GM21737 (cell line): ENCODE data around the gene TIMM9.
"Not testable (repeated sequence)": the region's sequence is repeated elsewhere in the genome, so short reads cannot be mapped to it uniquely, and the experiment has no call there.

ENCODE experiments used
- ATAC-seq: cut with Tn5 transposase; IDR thresholded peaks from one replicate; pipeline ENCODE4 v1.9.1; 2021; ENCODE audit warnings: mild to moderate bottlenecking, moderate library complexity; ENCODE audit not compliant: unreplicated experiment

Gene TIMM9, protein sequence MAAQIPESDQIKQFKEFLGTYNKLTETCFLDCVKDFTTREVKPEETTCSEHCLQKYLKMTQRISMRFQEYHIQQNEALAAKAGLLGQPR

DNA sequence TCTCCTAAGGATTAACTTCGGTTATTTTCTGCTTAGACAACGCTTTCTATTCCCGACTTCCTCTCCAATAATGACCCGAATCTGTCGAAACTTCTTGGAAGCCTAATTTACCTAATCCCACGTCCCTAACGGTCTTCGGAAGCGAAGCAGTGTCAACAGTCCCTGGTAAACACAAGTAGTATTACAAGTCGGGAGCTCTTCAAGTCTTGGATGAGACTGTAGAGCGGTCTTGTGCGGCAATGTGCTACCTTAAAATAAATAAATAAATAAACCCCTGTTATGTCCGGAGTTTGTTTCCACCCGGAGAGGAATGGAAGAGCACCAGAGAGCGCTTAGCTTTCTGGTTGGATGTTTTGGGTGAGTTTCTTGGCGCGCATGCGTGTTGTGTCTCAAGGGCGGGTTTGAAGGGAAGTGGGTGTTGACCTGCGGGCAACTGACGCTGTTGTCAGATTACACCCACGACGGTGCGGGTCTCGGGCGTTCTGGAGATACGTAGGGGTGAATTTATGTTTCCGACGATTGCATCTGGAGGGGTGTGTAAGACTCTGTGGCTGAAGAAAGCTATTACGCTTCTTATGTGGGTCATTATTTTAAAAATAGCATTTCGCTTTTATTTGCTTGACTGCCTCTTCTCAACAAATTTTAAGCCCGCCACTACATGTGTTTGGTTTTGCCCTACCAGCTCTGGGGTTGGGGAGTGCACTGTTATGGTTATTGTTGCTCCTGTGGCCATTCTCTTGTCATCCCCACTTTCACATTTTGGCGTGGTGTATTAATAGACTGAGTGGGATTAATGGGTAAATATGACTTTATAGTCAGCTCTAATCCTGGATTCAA lies at the start of gene TIMM9, which contains the start of gene KIAA0586:
Gene TIMM9, minus strand, starts transcription at position 251 of the 837 bp plus-strand sequence. CDS start 15,586 bp downstream, outside the sequence.
Gene KIAA0586, plus strand, starts transcription at position 439 of the 837 bp plus-strand sequence. CDS start 546 bp downstream, outside the sequence.
- ATAC-seq, result peak; percentile 88

DNA sequence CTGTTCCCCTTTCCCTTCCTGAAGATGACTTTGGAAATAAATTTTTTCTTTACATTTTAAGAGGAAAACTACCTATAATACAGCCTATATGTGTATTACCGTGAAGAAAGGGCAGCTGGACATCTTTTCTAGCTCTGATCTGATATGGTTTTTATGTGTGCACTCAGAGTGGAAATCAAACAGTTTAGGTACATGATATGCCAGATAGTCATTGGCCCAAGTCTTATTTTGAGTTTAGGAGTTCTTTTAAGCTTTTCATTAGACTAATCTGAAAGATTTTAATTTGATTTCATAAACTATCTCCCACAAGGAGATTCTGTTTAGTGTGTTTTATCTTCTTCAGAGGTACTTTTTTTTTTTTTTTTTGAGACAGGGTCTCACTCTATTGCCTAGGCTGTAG lies 49.0 kb upstream of the TIMM9 start:
- ATAC-seq, result no peak

DNA sequence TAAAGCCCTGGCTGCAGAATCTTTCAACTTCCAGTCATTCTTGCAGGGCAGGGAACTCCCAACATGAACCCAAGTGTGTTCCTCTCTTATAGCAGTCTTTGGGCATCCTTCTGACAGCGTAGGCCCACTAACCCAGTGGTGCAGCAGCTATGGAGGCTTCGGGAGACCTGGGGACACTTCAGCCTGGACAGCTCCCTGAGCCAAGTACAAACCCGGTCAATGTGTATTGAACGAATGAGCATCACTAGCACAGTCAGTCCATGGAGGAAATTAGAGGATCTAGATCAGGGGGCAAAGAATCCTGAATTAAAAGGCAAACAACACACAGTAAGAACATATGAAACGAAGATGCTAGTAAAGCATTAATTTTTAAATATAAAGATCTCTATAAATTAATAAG lies 42.0 kb upstream of the TIMM9 start:
- ATAC-seq, result no peak

DNA sequence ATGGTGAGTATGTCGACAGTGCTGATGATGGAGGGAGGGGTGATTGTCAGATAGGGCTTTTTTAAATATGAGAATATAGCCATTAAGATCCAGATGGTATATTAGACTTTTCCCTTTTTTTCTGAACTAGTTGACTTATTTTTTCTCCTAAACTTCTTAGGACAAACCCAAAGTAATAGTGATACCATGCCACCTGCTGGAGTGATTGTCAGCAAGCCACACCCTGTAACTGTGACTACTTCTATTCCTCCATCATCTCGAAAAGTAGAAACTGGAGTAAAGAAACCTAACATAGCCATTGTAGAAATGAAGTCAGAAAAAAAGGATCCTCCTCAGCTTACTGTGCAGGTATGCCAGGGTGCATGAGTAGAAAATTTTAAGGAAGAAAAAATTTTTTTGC lies 40.2 kb upstream of the TIMM9 start:
- ATAC-seq, result no peak

DNA sequence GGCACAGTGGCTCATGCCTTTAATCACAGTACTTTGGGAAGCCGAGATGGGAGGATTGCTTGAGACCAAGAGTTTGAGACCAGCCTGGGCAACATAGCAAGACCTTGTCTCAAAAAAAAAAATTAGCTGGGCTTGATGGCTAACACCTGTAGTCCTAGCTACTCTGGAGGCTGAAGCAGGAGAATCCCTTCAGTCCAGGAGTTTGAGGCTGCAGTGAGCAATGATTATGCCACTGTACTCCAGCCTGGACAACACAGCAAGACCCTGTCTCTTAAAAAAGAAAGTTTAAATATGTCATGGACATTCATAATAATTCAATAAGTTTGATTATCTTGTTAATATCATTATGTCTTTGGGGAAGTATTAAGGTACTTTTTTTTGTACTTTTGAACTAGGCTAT lies 39.1 kb upstream of the TIMM9 start:
- ATAC-seq, result no peak

DNA sequence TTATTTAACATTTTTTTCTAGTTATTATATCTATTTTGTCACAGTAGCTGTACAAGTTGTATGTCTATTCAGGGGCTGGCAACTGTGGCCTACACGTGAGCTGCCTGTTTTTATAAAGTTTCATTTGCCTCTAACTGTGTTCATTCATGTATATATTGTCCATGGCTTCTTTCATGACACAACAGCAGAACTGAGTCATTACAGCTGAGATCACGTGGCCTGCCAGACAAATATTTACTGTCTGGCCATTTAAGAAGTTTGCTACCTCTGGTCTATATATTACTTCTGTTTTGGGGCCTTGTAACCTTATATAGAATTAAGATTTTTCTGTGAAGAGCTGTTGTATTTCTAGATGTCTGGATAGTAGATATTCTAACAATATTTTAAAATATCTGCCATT lies 38.1 kb upstream of the TIMM9 start:
- ATAC-seq, result no peak

DNA sequence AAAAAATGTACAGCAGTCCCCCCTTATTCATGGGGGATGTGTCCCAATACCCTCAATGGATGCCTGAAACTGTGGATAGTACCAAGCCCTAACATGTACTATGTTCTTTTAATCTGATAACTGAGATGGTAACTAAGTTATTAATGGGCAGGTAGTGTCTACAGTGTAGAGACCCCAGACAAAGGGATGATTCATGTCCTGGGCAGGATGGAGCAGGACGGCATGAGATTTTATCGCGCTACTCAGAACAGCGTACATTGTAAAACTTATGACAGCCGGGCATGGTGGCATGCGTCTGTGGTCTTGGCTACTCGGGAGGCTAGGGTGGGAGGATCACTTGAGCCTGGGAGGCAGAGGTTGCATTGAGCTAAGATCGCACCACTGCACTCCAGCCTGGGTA lies 37.3 kb upstream of the TIMM9 start:
- no peak for ATAC-seq

DNA sequence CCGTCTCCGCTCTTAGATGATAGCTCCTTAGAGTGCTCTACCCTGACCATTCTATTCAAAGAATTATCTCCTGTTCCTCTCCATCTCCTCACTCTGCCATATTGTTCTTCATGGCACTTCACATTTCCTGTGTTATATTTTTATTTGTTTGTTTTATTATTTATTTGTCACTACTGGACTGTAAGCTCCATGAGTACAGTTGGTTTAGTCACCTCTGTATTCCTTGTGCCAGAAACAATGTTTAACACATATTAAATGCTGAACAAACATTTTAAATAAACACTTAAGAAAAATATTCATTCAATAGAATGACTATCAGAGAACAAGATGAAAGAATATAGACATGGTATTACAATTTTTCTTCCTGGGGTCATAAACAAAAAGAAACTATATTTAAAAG lies 35.8 kb upstream of the TIMM9 start:
- ATAC-seq, result no peak

DNA sequence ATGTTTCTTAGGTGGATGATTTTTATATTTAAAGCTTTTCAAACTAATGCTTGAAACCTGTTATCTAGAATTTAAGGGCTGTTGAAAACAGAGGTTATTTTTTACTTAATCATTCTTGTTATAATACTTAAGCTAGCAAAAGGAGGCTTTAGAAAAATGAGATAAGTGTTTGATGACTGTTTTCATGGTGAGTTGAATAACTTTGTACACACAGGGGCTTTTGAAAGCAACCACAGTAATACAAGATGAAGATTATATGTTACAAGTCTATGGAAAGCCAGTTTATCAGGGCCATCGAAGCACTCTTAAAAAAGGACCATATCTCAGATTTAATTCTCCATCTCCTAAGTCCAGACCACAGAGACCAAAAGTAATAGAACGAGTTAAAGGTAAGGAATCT lies 33.4 kb upstream of the TIMM9 start:
- ATAC-seq, result no peak

DNA sequence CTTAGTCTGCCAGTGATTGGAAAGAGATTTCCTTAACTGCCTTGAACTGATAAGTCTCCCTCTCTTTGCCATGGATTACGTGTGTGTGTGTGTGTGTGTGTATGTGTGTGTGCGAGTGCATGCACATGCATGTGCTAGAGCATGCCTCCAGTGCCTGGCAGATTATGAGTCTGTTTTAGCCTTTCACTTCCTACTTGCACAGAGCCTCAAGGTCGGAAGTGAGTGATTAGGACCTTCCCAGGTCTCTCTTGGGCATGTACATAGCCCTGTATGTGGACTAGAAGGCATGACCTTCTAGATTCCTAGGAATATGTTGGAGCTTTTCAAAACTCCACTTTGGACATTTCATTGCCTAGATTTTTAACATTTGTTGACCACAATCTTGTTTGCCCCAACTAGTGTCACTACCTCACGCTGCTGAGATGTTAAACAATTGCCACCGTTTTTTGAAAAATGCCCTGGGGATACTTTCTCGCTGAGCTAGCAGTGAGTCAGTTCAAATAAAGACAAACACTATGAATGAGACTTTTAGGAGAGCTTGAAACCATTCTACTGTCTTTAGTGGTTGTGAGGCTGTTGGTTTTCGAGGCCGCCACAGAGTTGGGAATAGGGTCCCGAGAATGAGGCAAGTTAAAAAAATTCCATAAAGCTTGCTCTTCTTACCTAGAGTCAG lies 28.4 kb upstream of the TIMM9 start:
- ATAC-seq, result no peak

DNA sequence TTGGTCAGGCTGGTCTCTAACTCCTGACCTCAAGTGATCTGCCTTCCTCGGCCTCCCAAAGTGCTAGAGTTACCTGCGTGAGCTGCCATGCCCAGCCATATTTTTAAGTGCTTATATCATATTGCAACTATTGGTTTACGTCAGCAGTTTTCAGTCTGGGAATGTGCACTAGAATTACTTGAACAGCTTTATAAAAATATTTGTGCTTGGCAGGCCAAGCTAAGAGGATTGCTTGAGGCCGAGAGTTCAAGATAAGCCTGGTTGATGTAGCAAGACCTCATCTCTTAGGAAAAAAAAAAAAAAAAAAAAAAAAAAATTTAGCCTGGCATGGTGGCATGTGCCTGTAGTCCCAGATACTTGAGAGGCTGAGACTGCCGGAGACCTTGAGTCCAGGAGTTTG lies 17.3 kb upstream of the TIMM9 start:
- ATAC-seq, result no peak

DNA sequence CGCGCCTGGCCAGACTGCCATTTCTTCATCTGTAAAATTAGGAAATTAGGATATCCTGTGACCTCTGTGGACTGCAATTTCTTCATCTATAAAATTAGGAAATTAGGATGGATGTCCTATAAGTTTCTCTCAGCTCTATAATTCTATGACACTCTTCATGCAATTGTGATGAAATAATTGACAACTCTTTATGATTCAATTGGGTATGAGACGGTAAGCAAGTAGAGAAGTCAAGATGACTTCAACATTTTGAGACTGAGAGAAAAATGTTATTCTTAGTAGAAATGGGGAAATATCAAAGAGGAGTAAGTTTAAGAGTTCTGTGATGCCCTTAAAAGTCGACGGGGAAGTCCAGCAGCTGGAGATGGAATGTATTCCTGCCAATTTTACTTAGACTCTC lies 12.1 kb upstream of the TIMM9 start:
- ATAC-seq, result no peak

DNA sequence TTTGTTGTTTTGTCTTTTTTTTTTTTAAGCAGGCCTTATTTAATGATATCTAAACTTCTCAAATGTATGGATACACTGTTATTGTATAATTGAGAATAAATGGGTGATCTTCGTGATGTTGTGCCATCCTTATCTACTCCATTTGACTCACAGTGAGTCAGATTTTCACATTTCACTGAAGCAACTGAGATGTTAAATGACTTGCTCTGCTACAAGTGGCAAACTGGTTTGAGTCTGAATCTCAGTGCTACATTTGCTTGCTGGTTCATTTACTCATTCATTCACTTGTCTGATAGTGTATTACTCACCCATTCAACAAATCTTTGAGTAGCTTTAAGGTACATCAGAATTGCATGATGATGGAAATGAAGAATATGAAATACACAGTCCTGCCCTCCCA lies 2.8 kb upstream of the TIMM9 start:
- no peak for ATAC-seq

DNA sequence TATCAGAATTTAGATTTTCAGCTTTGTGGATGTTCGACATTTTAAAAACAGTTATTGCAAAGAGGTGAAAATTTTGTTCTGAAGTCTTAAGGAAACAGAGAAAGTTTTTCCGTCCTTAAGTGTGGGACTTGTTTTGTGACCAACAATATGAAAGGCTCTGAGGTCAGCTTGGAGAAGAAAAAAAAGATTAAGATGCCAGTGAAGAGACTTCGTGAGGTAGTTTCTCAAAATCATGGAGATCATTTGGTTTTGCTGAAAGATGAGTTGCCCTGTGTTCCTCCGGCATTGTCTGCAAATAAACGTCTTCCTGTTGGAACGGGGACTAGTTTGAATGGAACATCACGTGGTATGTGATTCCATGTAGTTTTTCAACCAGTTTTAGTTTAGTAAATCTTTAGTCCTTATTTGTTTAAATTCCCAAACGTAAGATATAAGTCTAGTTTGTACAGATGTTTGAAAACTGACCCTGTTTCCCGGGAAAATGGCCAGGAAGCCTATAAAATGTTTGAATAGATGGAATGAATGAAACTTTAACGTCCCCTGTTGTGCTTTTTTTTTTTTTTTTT lies 870 bp upstream of the TIMM9 start:
- ATAC-seq, result no peak

DNA sequence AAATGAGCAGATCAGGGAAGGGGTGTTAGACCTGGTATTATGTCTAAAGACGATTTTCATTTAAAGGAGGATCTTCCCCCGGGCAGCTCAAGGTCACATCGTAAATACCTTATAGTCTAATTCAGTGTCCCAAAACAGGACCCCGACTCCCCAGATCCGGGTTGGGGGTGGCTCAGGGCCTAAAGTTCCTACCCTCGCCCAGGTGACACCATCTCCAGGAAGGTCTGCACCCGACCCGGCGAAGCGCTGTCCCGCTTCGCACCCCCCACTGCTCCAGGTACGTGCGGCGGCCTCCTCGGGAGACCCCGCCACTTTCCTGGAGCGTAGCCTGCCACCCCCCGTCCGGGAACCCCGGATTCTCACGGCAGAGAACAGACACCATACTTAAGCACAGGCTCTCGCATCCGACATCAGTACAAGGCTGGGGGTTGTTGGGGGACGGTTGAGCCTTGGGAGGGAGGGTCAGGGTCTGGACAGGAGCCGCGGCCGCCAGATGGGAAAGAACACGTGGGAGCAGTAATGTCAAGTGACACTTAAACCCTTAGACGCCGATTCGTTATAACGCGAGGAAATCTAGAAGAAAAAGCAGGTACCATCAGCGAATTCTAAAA lies 556 bp downstream of the TIMM9 start:
- ATAC-seq, result peak; percentile 45

DNA sequence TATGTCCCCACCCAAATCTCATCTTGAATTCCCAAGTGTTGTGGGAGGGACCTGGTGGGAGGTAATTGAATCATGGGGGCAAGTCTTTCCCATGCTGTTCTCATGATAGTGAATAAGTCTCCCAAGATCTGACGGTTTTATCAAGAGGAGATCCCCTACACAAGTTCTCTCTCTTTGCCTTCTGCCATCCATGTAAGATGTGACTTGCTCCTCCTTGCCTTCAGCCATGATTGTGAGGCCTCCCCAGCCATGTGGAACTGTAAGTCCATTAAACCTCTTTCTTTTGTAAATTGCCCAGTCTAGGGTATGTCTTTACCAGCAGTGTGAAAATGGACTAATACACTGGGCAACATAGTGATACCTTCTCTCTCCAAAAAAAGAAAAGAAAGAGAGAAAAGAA lies 10.4 kb downstream of the TIMM9 start:
- ATAC-seq, result not testable (repeated sequence)

DNA sequence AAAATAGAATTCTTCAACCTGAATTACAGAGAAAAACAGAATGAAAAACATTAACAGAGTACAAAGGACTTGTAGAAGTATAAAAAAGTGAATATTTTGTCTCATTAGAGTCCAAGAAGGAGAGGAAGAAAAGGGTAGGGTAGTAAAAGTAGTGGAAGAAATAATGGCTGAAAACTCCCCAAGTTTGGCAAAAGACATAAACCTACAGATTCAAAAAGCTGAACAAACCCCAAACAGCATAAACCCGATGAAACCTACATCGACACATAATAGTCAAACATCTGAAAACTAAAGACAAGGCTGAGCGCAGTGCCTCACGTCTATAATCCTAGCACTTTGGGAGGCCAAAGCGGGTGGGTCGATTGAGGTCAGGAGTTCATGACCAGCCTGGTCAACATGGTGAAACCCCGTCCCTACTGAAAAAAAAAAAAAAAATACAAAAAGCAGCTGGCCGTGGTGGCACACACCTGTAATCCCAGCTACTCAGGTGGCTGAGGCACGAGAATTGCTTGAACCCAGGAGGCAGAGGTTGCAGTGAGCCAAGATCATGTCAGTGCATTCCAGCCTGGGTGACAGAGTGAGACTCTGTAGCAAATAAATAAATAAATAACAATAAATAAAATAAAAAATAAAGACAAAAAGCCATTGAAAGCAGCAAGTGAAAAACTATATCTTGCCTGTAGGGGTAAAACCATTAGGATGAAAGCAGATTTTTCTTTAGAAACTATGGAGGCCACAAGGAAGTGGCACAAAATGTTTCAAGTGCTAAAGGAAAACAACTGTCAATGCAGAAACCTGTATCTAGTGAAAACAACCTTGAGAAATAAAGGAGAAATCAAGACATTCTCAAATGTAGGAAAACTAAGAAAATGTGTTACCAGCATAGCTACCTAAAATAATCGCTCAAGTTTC lies 11.4 kb downstream of the TIMM9 start:
- no peak for ATAC-seq

DNA sequence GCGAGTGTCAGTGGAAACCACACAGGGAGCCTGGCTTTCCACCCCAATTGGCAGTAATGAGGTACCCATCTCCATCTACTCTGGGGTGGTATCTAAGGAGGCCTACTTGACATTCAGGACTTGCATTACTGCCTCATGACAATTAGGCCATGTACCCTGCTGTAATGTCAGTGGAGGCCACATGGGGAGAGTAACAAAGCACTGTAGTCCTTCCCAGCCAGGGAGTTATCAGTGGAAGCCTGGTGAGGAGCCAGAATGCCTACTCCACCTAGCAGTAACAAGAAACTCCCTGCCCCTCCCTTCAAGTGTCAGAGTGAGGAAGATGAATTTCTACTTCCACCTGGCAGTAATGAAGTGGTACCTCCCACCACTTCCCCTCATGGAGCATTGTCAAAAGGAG lies 12.5 kb downstream of the TIMM9 start:
- no peak for ATAC-seq

DNA sequence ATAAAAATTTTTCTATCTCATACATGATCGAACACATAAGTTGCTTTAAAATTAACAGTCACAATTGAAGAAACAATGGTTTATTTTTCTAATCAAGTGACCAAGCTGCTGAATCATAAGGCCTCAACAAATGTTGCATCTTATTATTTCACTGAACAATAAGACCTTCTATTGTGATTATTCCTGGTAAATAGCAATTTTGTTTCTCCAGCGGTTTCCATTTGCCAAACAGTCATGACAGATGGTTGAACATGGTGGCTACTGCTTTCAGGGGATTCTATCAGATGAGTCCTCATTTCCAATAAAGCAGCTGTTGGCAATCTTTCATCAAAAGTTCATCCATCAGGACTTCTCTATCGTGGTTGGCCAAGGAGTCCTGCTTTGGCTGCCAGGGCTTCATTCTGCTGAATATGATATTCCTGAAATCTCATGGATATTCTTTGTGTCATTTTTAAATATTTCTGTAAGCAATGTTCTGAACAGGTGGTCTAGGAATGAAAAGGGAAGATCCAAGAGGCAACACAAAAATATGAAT lies 18.6 kb downstream of the TIMM9 start:
- no peak for ATAC-seq

DNA sequence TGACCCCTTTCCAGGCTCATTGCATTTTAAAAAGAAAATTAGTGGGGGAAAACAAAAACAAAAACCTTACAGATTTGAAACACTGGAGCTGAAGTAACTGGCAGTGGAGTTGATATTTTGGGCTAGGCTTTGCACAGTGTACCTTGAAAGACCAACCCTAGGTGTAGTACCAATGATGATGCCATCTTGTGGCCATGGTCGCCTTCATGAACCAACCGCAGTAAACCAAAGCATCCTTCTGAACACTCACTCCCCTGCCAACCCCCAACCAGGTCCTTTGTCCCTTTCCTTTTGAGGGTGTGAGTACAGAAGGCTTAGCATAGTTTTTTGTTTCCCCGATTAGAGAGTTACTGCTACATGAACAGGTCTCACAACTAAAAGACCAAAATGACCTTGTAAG lies 25.7 kb downstream of the TIMM9 start:
- no peak for ATAC-seq
